Sigmoid colon (tissue), 7 donors: ENCODE results near the gene IFITM2. TPM values are rescaled to one million over a fixed set of nuclear protein-coding genes. Genes with fewer than 3 reads are reported as not detected.
A peak's percentile ranks its signal among the peaks of the same experiment; 100 is the strongest.

Experiments used
- DNase-seq: peaks from one replicate; pipeline ENCODE4 v3.0.0-alpha.2; 2019
- H3K27ac ChIP-seq, 4 donors: fragments of 200-600 bp; sonication (generic); one replicate each; pipeline ENCODE4 v1.5.1; 2016 to 2019; ENCODE audit warnings: mild to moderate bottlenecking in 1 of 4
- H3K27me3 ChIP-seq, 3 donors: fragments of 200-600 bp; sonication (generic); one replicate each; pipeline ENCODE4 v1.5.1; 2019; ENCODE audit warnings: mild to moderate bottlenecking in 1 of 3
- H3K36me3 ChIP-seq, 4 donors: fragments of 200-600 bp; sonication (generic); one replicate each; pipeline ENCODE4 v1.5.1; 2016 to 2019
- H3K4me1 ChIP-seq, 4 donors: fragments of 200-600 bp; sonication (generic); one replicate each; pipeline ENCODE4 v1.5.1; 2017 to 2019
- H3K4me3 ChIP-seq, 4 donors: fragments of 200-600 bp; sonication (generic); one replicate each; pipeline ENCODE4 v1.5.1; 2017 to 2019; ENCODE audit warnings: mild to moderate bottlenecking in 2 of 4, moderate library complexity in 1 of 4
- H3K9me3 ChIP-seq, 4 donors: fragments of 200-600 bp in 3 of 4; sonication (generic) in 3 of 4; one replicate each; pipeline versions ENCODE4 v1.5.1 to v1.6.1; 2013 to 2019
- EP300 ChIP-seq, 4 donors: sonication (generic); formaldehyde crosslinking; IDR thresholded peaks; one replicate each; pipeline ENCODE4 v1.6.1; 2017; ENCODE audit warnings: antibody characterized with exemption in 4 of 4
- POLR2A ChIP-seq, 2 donors: fragments of 450-650 bp; IDR thresholded peaks; one replicate each; pipeline ENCODE4 v1.6.1; 2016; ENCODE audit warnings: antibody characterized with exemption in 2 of 2, mild to moderate bottlenecking in 2 of 2, moderate library complexity in 2 of 2
- POLR2AphosphoS5 ChIP-seq, 4 donors: sonication (generic); formaldehyde crosslinking; IDR thresholded peaks; one replicate each; pipeline ENCODE4 v1.6.1; 2017; ENCODE audit warnings: antibody characterized with exemption in 4 of 4
- WGBS, 2 donors: extraction: QIAGEN DNeasy Blood & Tissue Kit; methylation state at CpG; one replicate each; pipeline ENCODE4 v1.1.7; 2013; 5-methylcytosine and 5-hydroxymethylcytosine counted together
- intact Hi-C: fragments of 100-400 bp; cut with DNase I; formaldehyde crosslinking; loops from one replicate; pipeline ENCODE4 v1.15.1; 2023
- polyA plus RNA-seq, 3 donors: library from polyadenylated mRNA; stranded (reverse); fragments of 200-250 nt; gene quantifications; one replicate each; pipeline ENCODE4 v1.2.3, GENCODE V29; 2013
- total RNA-seq, 4 donors: library from RNA; depleted of rRNA; stranded (reverse); fragments of >200 nt; gene quantifications; one replicate each; pipeline ENCODE4 v1.1.0, GENCODE V29; 2016
- TF ChIP-seq, protein P1 (sequence below), 4 experiments: fragments of 450-650 bp in 3 of 4; fragments of 200-600 bp in 1 of 4; IDR thresholded peaks; one replicate each; pipeline ENCODE4 v1.5.1; 2016 to 2019; ENCODE audit warnings: antibody characterized with exemption in 4 of 4, mild to moderate bottlenecking in 3 of 4, moderate library complexity in 2 of 4
- donor health status: healthy with polysubstance abuse.
- donor health status: Bipolar disorder and iron deficiency.
- donor health status: healthy.

Gene IFITM2
- total and polyA plus RNA-seq, 7 donors, result 73.3 to 461 (median 161) TPM

- H3K36me3 ChIP-seq, result no peaks in the 10 kb centered on the region
- H3K4me1 ChIP-seq, result peaks cover 0 to 40% (median 35%) of the 10 kb centered on the region in 4 donors
- 28 to 44% methylated on average over 16 of the region's 16 CpGs for WGBS, 2 donors
- no peaks in the 10 kb centered on the region for H3K9me3 ChIP-seq
- H3K4me3 ChIP-seq, result no peak overlapping the region
- DNase-seq, result peak; percentile 96
- H3K27ac ChIP-seq, result peak overlapping the region; percentile 98 to 100 (median 100)
- no peaks in the 10 kb centered on the region for H3K27me3 ChIP-seq
- TF ChIP-seq POLR2A (IDR thresholded peaks at IDR 0.05) (no peak), POLR2AphosphoS5 (IDR thresholded peaks at IDR 0.05) (peak; percentile 53 to 80 (median 66)), EP300 (IDR thresholded peaks at IDR 0.05) (peak in 1 of 4 donors; percentile 10)
- TF ChIP-seq, protein P1, sequence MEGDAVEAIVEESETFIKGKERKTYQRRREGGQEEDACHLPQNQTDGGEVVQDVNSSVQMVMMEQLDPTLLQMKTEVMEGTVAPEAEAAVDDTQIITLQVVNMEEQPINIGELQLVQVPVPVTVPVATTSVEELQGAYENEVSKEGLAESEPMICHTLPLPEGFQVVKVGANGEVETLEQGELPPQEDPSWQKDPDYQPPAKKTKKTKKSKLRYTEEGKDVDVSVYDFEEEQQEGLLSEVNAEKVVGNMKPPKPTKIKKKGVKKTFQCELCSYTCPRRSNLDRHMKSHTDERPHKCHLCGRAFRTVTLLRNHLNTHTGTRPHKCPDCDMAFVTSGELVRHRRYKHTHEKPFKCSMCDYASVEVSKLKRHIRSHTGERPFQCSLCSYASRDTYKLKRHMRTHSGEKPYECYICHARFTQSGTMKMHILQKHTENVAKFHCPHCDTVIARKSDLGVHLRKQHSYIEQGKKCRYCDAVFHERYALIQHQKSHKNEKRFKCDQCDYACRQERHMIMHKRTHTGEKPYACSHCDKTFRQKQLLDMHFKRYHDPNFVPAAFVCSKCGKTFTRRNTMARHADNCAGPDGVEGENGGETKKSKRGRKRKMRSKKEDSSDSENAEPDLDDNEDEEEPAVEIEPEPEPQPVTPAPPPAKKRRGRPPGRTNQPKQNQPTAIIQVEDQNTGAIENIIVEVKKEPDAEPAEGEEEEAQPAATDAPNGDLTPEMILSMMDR (IDR thresholded peaks at IDR 0.05), result no peak
- intact Hi-C loops, result loop anchor here (1.0 kb wide), 1 partner anchor 27 kb away; no protein-coding TSS in a partner anchor
Measured at GRCh38 chr11:353179-353873, 45.7 kb downstream of the IFITM2 start.

DNA sequence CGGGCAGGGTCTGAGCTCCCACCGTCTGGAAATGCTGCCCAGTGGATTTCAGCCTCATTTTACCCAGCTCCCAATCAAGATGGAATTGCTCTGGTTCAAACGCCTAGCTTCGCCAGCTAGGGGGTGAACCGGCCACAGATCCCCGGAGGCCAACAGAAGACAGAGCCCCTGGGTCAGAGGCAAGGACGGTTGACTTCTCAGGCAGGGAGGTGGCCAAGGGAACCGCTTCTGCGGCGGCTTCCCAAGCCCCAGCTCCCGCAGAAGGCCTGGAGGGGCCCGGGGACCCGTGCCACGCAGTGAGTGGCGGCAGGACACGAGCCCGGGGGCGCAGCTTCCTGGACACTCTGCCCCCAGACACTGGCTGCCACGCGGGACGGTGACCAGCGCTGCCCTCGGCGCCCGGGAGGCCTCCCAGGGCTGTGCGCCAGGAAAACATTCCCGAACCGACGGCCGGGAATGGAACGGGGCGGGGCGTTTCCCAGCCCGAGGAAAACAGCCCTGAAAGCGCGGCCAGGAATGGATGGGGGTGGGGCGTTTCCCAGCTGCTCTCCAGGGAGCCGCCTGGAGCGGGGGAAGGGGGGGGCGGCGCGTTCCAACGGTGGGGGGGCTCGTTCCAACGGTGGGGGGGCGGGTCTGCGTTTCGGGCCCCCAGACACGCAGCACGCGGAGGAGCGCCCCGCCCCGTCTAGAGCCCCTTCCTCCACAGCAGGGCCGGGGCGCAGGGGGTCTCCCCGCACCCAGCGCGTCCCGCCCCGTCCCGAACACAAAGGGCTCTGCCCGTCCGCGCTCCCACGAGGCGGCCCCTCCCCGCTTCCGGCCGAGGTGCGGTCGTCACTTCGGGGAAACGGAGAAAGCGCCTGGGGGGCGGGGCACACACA, 48.2 kb downstream of the IFITM2 start:
- no peaks in the 10 kb centered on the region for H3K9me3 ChIP-seq
- peak overlapping the region; percentile 98 to 100 (median 100) for H3K27ac ChIP-seq
- 3 to 5% methylated on average over 74 to 76 of the region's 76 CpGs for WGBS, 2 donors
- H3K27me3 ChIP-seq, result peaks cover 0 to 16% (median 4%) of the 10 kb centered on the region in 3 donors
- H3K4me3 ChIP-seq, result peak overlapping the region; percentile 33 to 48 (median 46)
- intact Hi-C loops, result loop anchor here (2.0 to 5.0 kb wide), 4 partner anchors 47 to 149 kb away; partner anchors contain the start of genes BET1L and RIC8A
- H3K4me1 ChIP-seq, result peaks cover 0 to 45% (median 37%) of the 10 kb centered on the region in 4 donors
- H3K36me3 ChIP-seq, result no peaks in the 10 kb centered on the region
- TF ChIP-seq EP300 (IDR thresholded peaks at IDR 0.05) (peak in 3 of 4 donors; percentile 70 to 75 (median 75)), POLR2A (IDR thresholded peaks at IDR 0.05) (peak; percentile 19 to 44), POLR2AphosphoS5 (IDR thresholded peaks at IDR 0.05) (peak; percentile 68 to 91 (median 82))
- TF ChIP-seq, protein P1 (IDR thresholded peaks at IDR 0.05), result no peak
- peak; percentile 99 for DNase-seq

GRCh38 chr11:356610-357009, 49.0 kb downstream of the IFITM2 start:
- peaks cover 0 to 16% (median 4%) of the 10 kb centered on the region in 3 donors for H3K27me3 ChIP-seq
- H3K9me3 ChIP-seq, result peaks cover 0 to 2% (median 0%) of the 10 kb centered on the region in 4 donors
- DNase-seq, result no peak
- peaks cover 0 to 45% (median 37%) of the 10 kb centered on the region in 4 donors for H3K4me1 ChIP-seq
- WGBS, 2 donors, result 80 to 82% methylated on average over 6 of the region's 6 CpGs
- TF ChIP-seq POLR2AphosphoS5 (IDR thresholded peaks at IDR 0.05) (no peak), POLR2A (IDR thresholded peaks at IDR 0.05) (no peak), EP300 (IDR thresholded peaks at IDR 0.05) (no peak)
- TF ChIP-seq, protein P1 (IDR thresholded peaks at IDR 0.05), result no peak
- no peak overlapping the region for H3K4me3 ChIP-seq
- H3K36me3 ChIP-seq, result no peaks in the 10 kb centered on the region
- H3K27ac ChIP-seq, result no peak overlapping the region
- intact Hi-C loops, result loop anchor here (2.0 to 5.0 kb wide), 4 partner anchors 48 to 149 kb away; partner anchors contain the start of genes BET1L and RIC8A

GRCh38 chr11:357582-357981, 50.0 kb downstream of the IFITM2 start:
- H3K27ac ChIP-seq, result no peak overlapping the region
- no peaks in the 10 kb centered on the region for H3K36me3 ChIP-seq
- H3K27me3 ChIP-seq, result peaks cover 0 to 16% (median 4%) of the 10 kb centered on the region in 3 donors
- H3K9me3 ChIP-seq, result peaks cover 0 to 2% (median 0%) of the 10 kb centered on the region in 4 donors
- TF ChIP-seq, protein P1 (IDR thresholded peaks at IDR 0.05), result no peak
- TF ChIP-seq EP300 (IDR thresholded peaks at IDR 0.05), result no peak
- TF ChIP-seq POLR2A (IDR thresholded peaks at IDR 0.05), result no peak
- no peak for TF ChIP-seq POLR2AphosphoS5 (IDR thresholded peaks at IDR 0.05)
- intact Hi-C loops, result loop anchor here (2.0 to 5.0 kb wide), 4 partner anchors 49 to 150 kb away; partner anchors contain the start of genes BET1L and RIC8A
- DNase-seq, result no peak
- H3K4me1 ChIP-seq, result peaks cover 0 to 40% (median 33%) of the 10 kb centered on the region in 4 donors
- 95% methylated on average over 4 of the region's 4 CpGs for WGBS, 2 donors
- H3K4me3 ChIP-seq, result no peak overlapping the region
